ENCODE measurements around the gene CRTAC1.

The CRTAC1 gene

GRCh38 chr10:98016772-98017475, 13.5 kb downstream of the CRTAC1 start:
- no peak for TF ChIP-seq CTCF (IDR thresholded peaks at IDR 0.05; ENCODE audit: borderline replicate concordance, insufficient read depth, low read depth, low read length)

GRCh38 chr10:98013776-98014175, 16.6 kb downstream of the CRTAC1 start:
- no peak for TF ChIP-seq CTCF (IDR thresholded peaks at IDR 0.05; ENCODE audit: borderline replicate concordance, insufficient read depth, low read depth, low read length)
- H3K4me3 ChIP-seq (ENCODE audit: low read depth, low read length) = no peak overlapping the region

More at GRCh38 chr10:98016772-98017475, 13.5 kb downstream of the CRTAC1 start:
- no peak overlapping the region for H3K4me3 ChIP-seq (ENCODE audit: low read depth, low read length)

- no peak overlapping the region for H3K4me3 ChIP-seq (ENCODE audit: low read depth, low read length)
- TF ChIP-seq CTCF (IDR thresholded peaks at IDR 0.05; ENCODE audit: borderline replicate concordance, insufficient read depth, low read depth, low read length) = peak; percentile 11; the same call in 1 of the 2 replicates
Measured at GRCh38 chr10:98013122-98013521, 17.3 kb downstream of the CRTAC1 start.

GRCh38 chr10:98012644-98013043, 17.8 kb downstream of the CRTAC1 start:
- TF ChIP-seq CTCF (IDR thresholded peaks at IDR 0.05; ENCODE audit: borderline replicate concordance, insufficient read depth, low read depth, low read length) = no peak
- no peak overlapping the region for H3K4me3 ChIP-seq (ENCODE audit: low read depth, low read length)

GRCh38 chr10:98010939-98011685, 19.3 kb downstream of the CRTAC1 start:
- H3K4me3 ChIP-seq (ENCODE audit: low read depth, low read length) = no peak overlapping the region
- no peak for TF ChIP-seq CTCF (IDR thresholded peaks at IDR 0.05; ENCODE audit: borderline replicate concordance, insufficient read depth, low read depth, low read length)

GRCh38 chr10:98006266-98006665, 24.2 kb downstream of the CRTAC1 start:
- no peak overlapping the region for H3K4me3 ChIP-seq (ENCODE audit: low read depth, low read length)
- TF ChIP-seq CTCF (IDR thresholded peaks at IDR 0.05; ENCODE audit: borderline replicate concordance, insufficient read depth, low read depth, low read length) = no peak

GRCh38 chr10:98001736-98002135, 28.7 kb downstream of the CRTAC1 start:
- no peak for TF ChIP-seq CTCF (IDR thresholded peaks at IDR 0.05; ENCODE audit: borderline replicate concordance, insufficient read depth, low read depth, low read length)
- H3K4me3 ChIP-seq (ENCODE audit: low read depth, low read length) = no peak overlapping the region

Measured in GM12875 (cell line).